Measurements from ENCODE around the gene CTXND1.

- TF ChIP-seq POLR2A (IDR thresholded peaks at IDR 0.05) (no peak), CTCF (IDR thresholded peaks at IDR 0.05 in 4 of 5, conservative IDR thresholded peaks at IDR 0.05 in 1 of 5) (no peak)
Measured at GRCh38 chr15:80216911-80217310, 35.1 kb downstream of the CTXND1 start.

Data from gastrocnemius medialis (tissue), 4 donors.